ENCODE data around the gene SRSF3. TPM values are rescaled to one million over a fixed set of nuclear protein-coding genes. Genes with fewer than 3 reads are reported as not detected.

SRSF3 gene
- total RNA-seq, 4 donors from 2014 or later = 108 to 195 (median 156) TPM

- Histone ChIP-seq H3K27me3 (no peaks in the 10 kb centered on the region), H3K4me3 (no peak overlapping the region), H3K4me1 (peaks cover 0 to 15% (median 0%) of the 10 kb centered on the region in 3 donors), H3K9me3 (no peaks in the 10 kb centered on the region), H3K36me3 (no peaks in the 10 kb centered on the region), H3K27ac (no peak overlapping the region)
- ATAC-seq = no peak
- TF ChIP-seq CTCF (IDR thresholded peaks at IDR 0.05) (no peak), EP300 (IDR thresholded peaks at IDR 0.05) (no peak), POLR2AphosphoS5 (IDR thresholded peaks at IDR 0.05) (no peak), POLR2A (IDR thresholded peaks at IDR 0.05) (no peak)
- 93 to 95% methylated on average over 4 to 5 of the region's 5 CpGs for WGBS, 2 donors (ENCODE audit: low coverage in 1 of 2)
Measured at GRCh38 chr6:36556281-36556680, 37.9 kb upstream of the SRSF3 start.

- Histone ChIP-seq H3K36me3 (no peaks in the 10 kb centered on the region), H3K27ac (no peak overlapping the region), H3K4me3 (no peak overlapping the region), H3K9me3 (no peaks in the 10 kb centered on the region), H3K27me3 (no peaks in the 10 kb centered on the region), H3K4me1 (peaks cover 0 to 15% (median 0%) of the 10 kb centered on the region in 3 donors)
- WGBS, 2 donors (ENCODE audit: low coverage in 1 of 2) = 64 to 66% methylated on average over 7 of the region's 7 CpGs
- ATAC-seq = no peak
- TF ChIP-seq EP300 (IDR thresholded peaks at IDR 0.05) (no peak), POLR2AphosphoS5 (IDR thresholded peaks at IDR 0.05) (no peak), POLR2A (IDR thresholded peaks at IDR 0.05) (no peak), CTCF (IDR thresholded peaks at IDR 0.05) (no peak)
Measured at GRCh38 chr6:36559011-36559793, 35.0 kb upstream of the SRSF3 start.

- Histone ChIP-seq H3K27me3 (no peaks in the 10 kb centered on the region), H3K4me3 (no peak overlapping the region), H3K27ac (no peak overlapping the region), H3K4me1 (no peaks in the 10 kb centered on the region), H3K9me3 (no peaks in the 10 kb centered on the region), H3K36me3 (no peaks in the 10 kb centered on the region)
- WGBS, 2 donors (ENCODE audit: low coverage in 1 of 2) = 90 to 100% methylated on average over 2 to 4 of the region's 4 CpGs
- ATAC-seq = no peak
- TF ChIP-seq POLR2AphosphoS5 (IDR thresholded peaks at IDR 0.05) = no peak
- no peak for TF ChIP-seq CTCF (IDR thresholded peaks at IDR 0.05)
- TF ChIP-seq POLR2A (IDR thresholded peaks at IDR 0.05) = no peak
- TF ChIP-seq EP300 (IDR thresholded peaks at IDR 0.05) = no peak
Measured at GRCh38 chr6:36560822-36561221, 33.3 kb upstream of the SRSF3 start.

- Histone ChIP-seq H3K27me3 (no peaks in the 10 kb centered on the region), H3K27ac (no peak overlapping the region), H3K9me3 (no peaks in the 10 kb centered on the region), H3K36me3 (no peaks in the 10 kb centered on the region), H3K4me3 (no peak overlapping the region), H3K4me1 (no peaks in the 10 kb centered on the region)
- no peak for ATAC-seq
- 56 to 68% methylated on average over 3 of the region's 3 CpGs for WGBS, 2 donors (ENCODE audit: low coverage in 1 of 2)
- no peak for TF ChIP-seq CTCF (IDR thresholded peaks at IDR 0.05)
- TF ChIP-seq POLR2A (IDR thresholded peaks at IDR 0.05) = no peak
- no peak for TF ChIP-seq EP300 (IDR thresholded peaks at IDR 0.05)
- TF ChIP-seq POLR2AphosphoS5 (IDR thresholded peaks at IDR 0.05) = no peak
Measured at GRCh38 chr6:36563237-36563927, 30.8 kb upstream of the SRSF3 start.

All from gastroesophageal sphincter (tissue), 4 donors.